AG09319 (cell line): ENCODE measurements around the gene GFRA1.

ENCODE experiments used
- DNase-seq: peaks from one replicate; pipeline ENCODE4 v3.0.0-alpha.2; 2010; ENCODE audit warnings: low read depth; ENCODE audit errors: extremely low read depth
- TF ChIP-seq, protein P1 (sequence below): IDR thresholded peaks from 2 replicates; pipeline ENCODE4 v1.5.1; 2011; ENCODE audit warnings: low read depth, mild to moderate bottlenecking, inconsistent platforms, low read length, moderate library complexity

Gene GFRA1

DNA sequence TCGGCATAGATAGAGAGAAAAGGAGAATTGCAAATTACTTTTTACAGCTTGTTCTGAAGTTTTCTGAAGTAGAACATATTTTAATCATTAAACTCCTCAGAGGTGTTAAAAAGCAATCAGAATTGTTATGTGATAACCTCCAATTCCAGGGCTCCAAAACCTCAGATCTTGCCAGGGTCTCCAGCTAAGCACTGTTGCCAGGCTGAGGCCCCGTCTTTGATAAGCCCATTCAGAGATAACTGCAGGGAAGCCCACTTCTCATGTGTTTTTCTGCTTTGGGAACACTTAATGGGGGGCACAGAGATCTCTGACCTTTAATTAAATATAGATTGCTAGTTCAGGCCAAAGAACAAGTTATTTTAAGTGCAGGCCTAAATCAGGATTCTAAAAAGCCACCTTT lies 40.4 kb downstream of the GFRA1 start:
- TF ChIP-seq, protein P1, sequence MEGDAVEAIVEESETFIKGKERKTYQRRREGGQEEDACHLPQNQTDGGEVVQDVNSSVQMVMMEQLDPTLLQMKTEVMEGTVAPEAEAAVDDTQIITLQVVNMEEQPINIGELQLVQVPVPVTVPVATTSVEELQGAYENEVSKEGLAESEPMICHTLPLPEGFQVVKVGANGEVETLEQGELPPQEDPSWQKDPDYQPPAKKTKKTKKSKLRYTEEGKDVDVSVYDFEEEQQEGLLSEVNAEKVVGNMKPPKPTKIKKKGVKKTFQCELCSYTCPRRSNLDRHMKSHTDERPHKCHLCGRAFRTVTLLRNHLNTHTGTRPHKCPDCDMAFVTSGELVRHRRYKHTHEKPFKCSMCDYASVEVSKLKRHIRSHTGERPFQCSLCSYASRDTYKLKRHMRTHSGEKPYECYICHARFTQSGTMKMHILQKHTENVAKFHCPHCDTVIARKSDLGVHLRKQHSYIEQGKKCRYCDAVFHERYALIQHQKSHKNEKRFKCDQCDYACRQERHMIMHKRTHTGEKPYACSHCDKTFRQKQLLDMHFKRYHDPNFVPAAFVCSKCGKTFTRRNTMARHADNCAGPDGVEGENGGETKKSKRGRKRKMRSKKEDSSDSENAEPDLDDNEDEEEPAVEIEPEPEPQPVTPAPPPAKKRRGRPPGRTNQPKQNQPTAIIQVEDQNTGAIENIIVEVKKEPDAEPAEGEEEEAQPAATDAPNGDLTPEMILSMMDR, result no peak
- DNase-seq, result no peak

DNA sequence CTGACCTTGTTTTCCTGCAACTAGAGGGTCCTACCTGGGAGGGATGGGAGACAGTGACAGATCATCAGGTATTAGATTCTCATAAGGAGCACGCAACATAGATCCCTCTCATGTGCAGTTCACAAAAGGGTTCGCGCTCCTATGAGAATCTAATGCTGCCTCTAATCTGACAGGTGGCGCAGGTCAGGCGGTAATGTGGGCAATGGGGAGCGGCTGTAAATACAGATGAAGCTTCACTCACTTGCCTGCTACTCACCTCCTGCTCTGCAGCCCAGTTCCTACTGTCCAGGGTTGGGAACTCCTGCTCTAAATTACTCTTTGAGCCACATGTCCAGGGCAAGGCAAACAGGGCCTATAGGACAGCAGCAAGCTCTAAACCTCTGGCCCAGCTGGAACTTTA lies 46.2 kb downstream of the GFRA1 start:
- TF ChIP-seq, protein P1, result no peak
- no peak for DNase-seq

DNA sequence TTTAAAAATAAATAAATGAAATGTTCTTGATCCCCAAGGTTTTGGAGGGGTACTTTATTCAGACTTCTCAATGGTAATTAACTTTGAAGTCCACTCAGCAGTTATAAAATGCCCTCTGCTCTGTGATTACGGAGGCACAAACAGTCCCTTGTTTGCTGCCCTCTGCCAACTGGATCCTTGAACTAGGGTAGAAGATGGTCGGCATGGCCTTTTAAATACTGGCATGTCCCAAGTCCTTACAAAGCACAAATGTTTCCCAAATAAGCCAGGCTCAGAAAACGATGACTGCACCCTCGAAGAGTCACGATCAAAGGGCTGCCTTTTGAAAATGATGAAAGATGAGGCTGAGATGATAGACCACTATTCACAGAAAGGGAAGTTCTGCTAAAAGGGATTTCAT lies 47.0 kb downstream of the GFRA1 start:
- no peak for DNase-seq
- TF ChIP-seq, protein P1, result no peak

DNA sequence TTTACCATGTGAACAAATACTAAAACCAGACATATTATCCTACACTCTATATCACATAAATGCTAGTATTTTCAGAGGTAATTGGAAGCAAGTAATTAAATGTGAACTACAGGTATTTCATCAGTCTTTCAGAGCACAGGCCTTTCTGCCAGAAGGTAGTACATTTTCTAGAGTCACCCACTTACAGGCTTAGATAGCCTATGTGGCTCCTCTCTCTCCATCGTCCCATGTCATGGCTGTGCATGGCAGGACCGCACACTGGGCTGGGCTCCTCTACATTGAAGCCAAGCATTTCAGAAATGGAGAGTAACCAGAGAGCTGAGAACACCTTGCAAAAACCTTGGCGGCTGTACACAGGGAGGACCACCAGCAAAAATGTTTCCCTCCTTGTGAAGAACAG lies 49.7 kb downstream of the GFRA1 start:
- TF ChIP-seq, protein P1, result no peak
- DNase-seq, result no peak

DNA sequence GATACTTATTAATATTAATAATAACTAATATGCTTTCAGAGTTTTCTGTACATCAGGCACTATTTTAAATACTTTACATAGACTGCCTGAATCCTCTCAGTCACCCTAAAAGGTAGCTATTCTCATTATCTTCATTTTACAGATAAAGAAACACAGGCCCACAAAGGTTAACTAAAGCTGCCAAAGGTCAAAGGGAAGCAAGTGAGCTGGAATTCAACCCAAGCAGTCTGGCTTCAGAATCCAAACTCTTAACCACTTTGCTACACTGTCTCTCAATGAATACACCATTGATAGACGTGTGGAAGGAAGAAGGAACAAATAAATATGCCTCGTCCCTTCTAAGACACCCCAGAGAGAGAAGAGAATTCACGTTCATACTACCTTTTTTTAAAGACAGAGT lies 52.0 kb downstream of the GFRA1 start:
- TF ChIP-seq, protein P1, result no peak
- DNase-seq, result no peak

DNA sequence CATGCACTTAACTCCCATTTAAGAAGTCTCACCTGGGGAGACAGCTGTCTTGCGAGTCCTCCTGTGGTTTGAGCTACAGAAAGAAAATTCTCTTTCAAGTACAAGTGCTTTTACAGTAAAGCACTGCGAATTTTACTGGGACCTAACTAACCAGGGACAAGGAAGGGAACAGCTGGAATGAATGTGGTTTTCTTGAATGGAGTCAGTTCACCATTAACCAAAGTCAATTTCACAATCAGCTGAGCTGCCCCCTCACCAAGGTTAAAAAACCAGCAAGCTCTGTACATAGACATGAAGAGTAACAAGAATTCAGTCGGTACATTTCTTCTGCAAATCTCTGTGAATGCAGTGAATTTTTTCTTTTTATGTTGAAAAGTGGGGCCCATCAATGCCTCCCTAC lies 56.3 kb downstream of the GFRA1 start:
- TF ChIP-seq, protein P1, result no peak
- no peak for DNase-seq

DNA sequence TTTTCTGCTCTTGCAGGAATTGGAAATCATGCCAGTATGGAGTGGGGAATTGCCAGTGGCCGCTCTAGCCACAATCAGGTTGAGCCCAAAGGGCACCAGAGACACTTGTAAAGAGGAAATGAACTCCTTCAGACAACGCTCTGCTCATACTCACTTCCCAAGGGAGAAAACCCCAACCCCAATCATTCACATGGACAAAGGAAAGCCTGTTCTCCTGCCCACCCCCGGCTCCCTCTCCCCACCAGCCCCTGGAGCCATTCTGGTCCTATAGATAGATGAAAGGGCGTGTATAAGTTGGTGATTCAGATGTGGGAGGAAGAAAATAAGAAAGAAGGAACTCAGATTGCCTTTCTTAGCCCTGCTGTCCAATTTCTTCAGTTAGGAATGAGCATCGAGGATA lies 57.4 kb downstream of the GFRA1 start:
- DNase-seq, result no peak
- TF ChIP-seq, protein P1, result no peak
